Epithelial cell of proximal tubule (primary cell): ENCODE results near the gene GRXCR2. TPM values are rescaled to one million over a fixed set of nuclear protein-coding genes. Genes with fewer than 3 reads are reported as not detected.

Experiments used
- DNase-seq: peaks from one replicate; pipeline ENCODE4 v3.0.0-alpha.2; 2011; ENCODE audit warnings: low read depth
- H3K4me3 ChIP-seq: 2 replicates; pipeline ENCODE4 v1.5.1; 2011; ENCODE audit warnings: low read depth, mild to moderate bottlenecking, low read length
- CTCF ChIP-seq: conservative IDR thresholded peaks from 2 replicates; pipeline ENCODE4 v1.5.1; 2012; ENCODE audit warnings: low read depth, mild to moderate bottlenecking, low read length
- total RNA-seq: library from RNA; depleted of rRNA; stranded (reverse); fragments of >200 nt; gene quantifications from 2 replicates; pipeline ENCODE4 v1.2.3, GENCODE V29; 2015

The GRXCR2 gene
- total RNA-seq, 1 donor from 2014 or later: not detected

DNA sequence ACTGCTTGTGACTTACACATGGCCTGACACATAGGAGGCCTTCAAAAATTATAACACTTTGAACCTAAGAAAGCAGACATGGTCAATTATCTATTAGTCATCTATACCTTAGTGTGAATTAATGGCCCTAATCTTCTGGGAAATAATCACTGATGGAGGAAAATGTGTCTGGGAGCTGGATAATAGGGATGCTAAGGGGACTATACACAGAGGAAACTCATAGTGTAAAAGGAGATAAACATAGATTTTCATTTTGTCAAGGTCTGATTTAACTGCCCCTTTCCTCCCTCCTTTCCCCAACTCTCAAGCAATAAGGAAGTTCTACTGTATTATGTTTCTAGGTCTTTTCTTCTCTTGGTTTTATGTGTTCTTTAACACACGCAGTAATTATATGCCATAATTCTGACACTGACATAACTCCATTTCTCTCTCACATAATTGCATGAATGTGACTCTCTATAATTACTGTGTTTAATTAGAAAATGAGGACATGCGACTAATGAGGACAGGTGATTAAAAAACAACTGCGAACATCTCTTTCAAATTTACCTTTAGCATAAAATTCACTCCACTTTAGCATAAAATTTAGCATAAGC, 18.9 kb downstream of the GRXCR2 start:
- H3K4me3 ChIP-seq: no peak overlapping the region
- DNase-seq: no peak
- TF ChIP-seq CTCF: no peak

- no peak overlapping the region for H3K4me3 ChIP-seq
- TF ChIP-seq CTCF: no peak
- DNase-seq: no peak
These were observed 19.8 kb downstream of the GRXCR2 start for GRCh38 chr5:145852990-145853389.

- no peak for DNase-seq
- no peak for TF ChIP-seq CTCF
- no peak overlapping the region for H3K4me3 ChIP-seq
These were observed 24.0 kb downstream of the GRXCR2 start for GRCh38 chr5:145848854-145849253.

DNA sequence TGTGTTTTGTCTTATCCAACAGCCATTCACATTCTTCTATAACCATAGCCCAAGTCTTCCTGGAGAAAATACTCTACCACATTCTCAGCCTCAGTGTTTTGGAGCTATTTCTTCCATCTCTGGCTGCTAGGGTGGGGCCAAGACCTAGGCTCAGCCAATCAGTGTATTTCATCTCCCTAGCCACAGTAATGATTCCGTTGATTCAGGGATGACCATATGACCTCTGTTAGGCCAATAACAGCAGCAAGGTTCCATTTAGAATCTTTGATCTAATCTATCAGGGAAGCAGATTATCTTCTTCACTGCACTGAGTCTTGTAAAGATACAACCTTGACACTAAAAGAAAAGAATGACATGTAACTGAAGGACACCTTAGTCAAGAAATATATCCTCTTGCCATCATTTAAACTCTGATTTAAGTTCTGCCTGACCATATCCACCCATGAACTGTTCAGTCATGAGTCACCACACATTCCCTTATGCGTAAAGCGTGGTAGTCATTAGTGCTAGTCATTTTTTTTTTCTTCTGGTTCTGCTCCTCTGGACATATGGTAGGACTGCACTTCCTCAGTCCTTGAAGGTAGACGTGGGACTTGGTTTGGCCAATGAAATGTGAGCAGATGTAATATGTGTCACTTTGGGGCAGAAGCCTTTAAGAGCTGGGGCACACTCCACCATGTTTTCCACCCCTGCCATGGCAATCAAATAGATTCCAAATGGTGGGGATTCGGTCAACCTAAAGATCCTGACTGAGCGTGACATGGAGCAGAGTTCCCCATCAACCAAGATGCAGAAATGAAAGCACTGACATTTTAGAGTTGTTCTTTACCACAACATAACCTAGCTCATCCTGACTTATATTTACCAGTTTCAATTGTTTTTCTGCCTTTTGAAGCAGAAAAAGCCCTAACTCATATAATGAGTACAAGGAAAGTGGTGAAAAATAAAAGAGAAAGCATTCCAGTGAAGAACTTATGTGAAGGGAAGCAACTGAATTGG, 25.0 kb downstream of the GRXCR2 start:
- TF ChIP-seq CTCF: no peak
- H3K4me3 ChIP-seq: no peak overlapping the region
- DNase-seq: no peak

GRCh38 chr5:145846081-145846480, 26.7 kb downstream of the GRXCR2 start:
- H3K4me3 ChIP-seq: no peak overlapping the region
- DNase-seq: no peak
- TF ChIP-seq CTCF: no peak

DNA sequence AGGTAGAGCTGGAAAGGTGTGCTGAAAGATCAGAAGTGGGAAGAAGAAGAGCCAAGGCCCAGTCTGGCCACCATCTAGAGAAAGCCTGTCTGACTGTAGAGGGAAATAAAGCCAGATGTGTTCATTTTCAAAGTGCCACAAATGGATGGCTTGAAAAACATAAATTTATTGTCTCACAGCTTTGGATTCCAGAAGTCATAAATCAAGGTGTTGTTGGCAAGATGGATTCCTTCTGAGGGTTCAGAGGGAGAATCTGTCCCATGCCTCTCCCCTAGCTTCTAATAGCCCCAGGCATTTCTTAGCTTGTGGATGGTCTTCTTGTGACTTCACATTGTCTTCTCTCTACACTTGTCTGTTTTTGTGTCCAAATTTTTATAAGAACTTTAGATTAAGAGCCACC, 31.5 kb downstream of the GRXCR2 start:
- DNase-seq: no peak
- TF ChIP-seq CTCF: no peak
- H3K4me3 ChIP-seq: no peak overlapping the region
